Endothelial cell of umbilical vein (primary cell): ENCODE measurements around the gene KCTD17.
A peak's percentile ranks its signal among the peaks of the same experiment; 100 is the strongest.

Experiments
- CTCF ChIP-seq, 2 donors: IDR thresholded peaks; 1 replicate in 1 of 2; 2 replicates in 1 of 2; pipeline ENCODE4 v1.5.1; 2011; ENCODE audit warnings: low read length in 2 of 2, mild to moderate bottlenecking in 2 of 2, moderate library complexity in 2 of 2, control low read depth in 1 of 2, inconsistent platforms in 1 of 2, low read depth in 1 of 2; ENCODE audit not compliant: insufficient read depth in 1 of 2; ENCODE audit errors: extremely low read depth in 1 of 2
- JUN ChIP-seq: IDR thresholded peaks from 2 replicates; pipeline ENCODE4 v1.6.1; 2011; ENCODE audit warnings: borderline replicate concordance, low read depth; ENCODE audit not compliant: insufficient read length, insufficient read depth
- MAX ChIP-seq: IDR thresholded peaks from 2 replicates; pipeline ENCODE4 v1.6.1; 2011; ENCODE audit not compliant: insufficient read depth, insufficient read length
- POLR2AphosphoS5 ChIP-seq: IDR thresholded peaks from 2 replicates; pipeline ENCODE4 v1.6.1; 2012; ENCODE audit warnings: low read depth, mild to moderate bottlenecking, control low read depth, low read length, moderate library complexity; ENCODE audit not compliant: insufficient read depth

GRCh38 chr22:37090920-37091695 lies 39.6 kb downstream of the KCTD17 start:
- TF ChIP-seq CTCF (IDR thresholded peaks at IDR 0.05; ENCODE audit: extremely low read depth in 1 of 2, insufficient read depth in 1 of 2, low read depth in 1 of 2, low read length in 2 of 2) (no peak), JUN (peak; percentile 13), POLR2AphosphoS5 (no peak), MAX (no peak)
